Neural progenitor cell (in vitro differentiated cells): ENCODE data around the gene STOM. TPM values are rescaled to one million over a fixed set of nuclear protein-coding genes. Genes with fewer than 3 reads are reported as not detected.

ENCODE experiments used
- DNase-seq: peaks from one replicate; pipeline ENCODE4 v3.0.0-alpha.2; 2016; ENCODE audit warnings: low spot score
- H2AFZ ChIP-seq: fragments of 200-600 bp; sonication (generic); replicated peaks from 2 replicates; pipeline ENCODE4 v1.6.1; 2016; ENCODE audit warnings: antibody characterized with exemption
- H3F3A ChIP-seq: fragments of 200-600 bp; sonication (generic); 2 replicates; pipeline ENCODE4 v1.6.1; 2016; ENCODE audit warnings: antibody characterized with exemption, low read depth
- H3K27ac ChIP-seq: fragments of 200-600 bp; sonication (generic); 2 replicates; pipeline ENCODE4 v1.5.1; 2016; ENCODE audit warnings: mild to moderate bottlenecking
- H3K27me3 ChIP-seq: fragments of 200-600 bp; sonication (generic); 2 replicates; pipeline ENCODE4 v1.6.1; 2016; ENCODE audit warnings: mild to moderate bottlenecking, moderate library complexity
- H3K36me3 ChIP-seq: fragments of 200-600 bp; sonication (generic); 2 replicates; pipeline ENCODE4 v1.5.1; 2016
- H3K4me1 ChIP-seq: fragments of 200-600 bp; sonication (generic); 2 replicates; pipeline ENCODE4 v1.6.1; 2016; ENCODE audit warnings: mixed run types
- H3K4me2 ChIP-seq: fragments of 200-600 bp; sonication (generic); 2 replicates; pipeline ENCODE4 v1.6.1; 2016
- H3K4me3 ChIP-seq: fragments of 200-600 bp; sonication (generic); 2 replicates; pipeline ENCODE4 v1.5.1; 2016
- H3K79me2 ChIP-seq: fragments of 200-600 bp; sonication (generic); 2 replicates; pipeline ENCODE4 v1.6.1; 2016; ENCODE audit warnings: low read depth
- H3K9ac ChIP-seq: fragments of 200-600 bp; sonication (generic); 2 replicates; pipeline ENCODE4 v1.6.1; 2016
- H3K9me3 ChIP-seq: fragments of 200-600 bp; sonication (generic); 2 replicates; pipeline ENCODE4 v1.5.1; 2016; ENCODE audit warnings: low read depth
- H4K20me1 ChIP-seq: fragments of 200-600 bp; sonication (generic); 2 replicates; pipeline ENCODE4 v1.6.1; 2016; ENCODE audit warnings: low read depth
- H3K27ac Mint-ChIP-seq: 3 replicates; pipeline ENCODE4 v1.8.0; 2021; ENCODE audit warnings: mixed read lengths
- H3K27me3 Mint-ChIP-seq: 2 replicates; pipeline ENCODE4 v1.8.0; 2022; ENCODE audit warnings: low read depth, mild to moderate bottlenecking, inconsistent platforms, moderate library complexity, mixed read lengths; ENCODE audit not compliant: insufficient read depth
- H3K36me3 Mint-ChIP-seq: 3 replicates; pipeline ENCODE4 v1.8.0; 2021; ENCODE audit warnings: mixed read lengths
- H3K4me1 Mint-ChIP-seq: 3 replicates; pipeline ENCODE4 v1.8.0; 2021; ENCODE audit warnings: mixed read lengths
- H3K4me3 Mint-ChIP-seq: 3 replicates; pipeline ENCODE4 v1.8.0; 2021; ENCODE audit warnings: mild to moderate bottlenecking, moderate library complexity, mixed read lengths
- H3K9me3 Mint-ChIP-seq: 3 replicates; pipeline ENCODE4 v1.8.0; 2020; ENCODE audit warnings: mixed read lengths
- CTCF ChIP-seq: fragments of 200-600 bp; sonication (generic); IDR thresholded peaks from 2 replicates; pipeline ENCODE4 v1.5.1; 2017; ENCODE audit warnings: antibody characterized with exemption, mild to moderate bottlenecking
- EZH2 ChIP-seq: fragments of 200-600 bp; sonication (generic); IDR thresholded peaks from 2 replicates; pipeline ENCODE4 v1.6.1; 2017; ENCODE audit warnings: antibody characterized with exemption, mild to moderate bottlenecking, moderate library complexity
- EZH2phosphoT487 ChIP-seq: fragments of 200-600 bp; sonication (generic); IDR thresholded peaks from 2 replicates; pipeline ENCODE4 v1.6.1; 2017; ENCODE audit warnings: antibody characterized with exemption
- total RNA-seq: library from RNA; depleted of rRNA; stranded (reverse); fragments of >200 nt; gene quantifications from 2 replicates; pipeline ENCODE4 v1.2.3, GENCODE V29; 2015; ENCODE audit warnings: low replicate concordance

Gene STOM
- total RNA-seq, 1 donor from 2014 or later = 99.4 TPM

- no peaks in the 10 kb centered on the region for H3K79me2 ChIP-seq
Observed at GRCh38 chr9:121300283-121301119, 69.5 kb downstream of the STOM start.

GRCh38 chr9:121299467-121300282 is 70.4 kb downstream of the STOM start:
- peaks cover 22% of the 10 kb centered on the region for H3K4me1 ChIP-seq
- peak overlapping the region; percentile 54 for H3K4me3 ChIP-seq
- Mint-ChIP-seq H3K4me3 (peak overlapping the region; percentile 75), H3K4me1 (peaks cover 41% of the 10 kb centered on the region), H3K9me3 (no peaks in the 10 kb centered on the region), H3K36me3 (no peaks in the 10 kb centered on the region), H3K27me3 (peaks cover 13% of the 10 kb centered on the region), H3K27ac (no peak overlapping the region)
- peak overlapping the region; percentile 5 for H2AFZ ChIP-seq
- TF ChIP-seq CTCF (no peak), EZH2phosphoT487 (no peak), EZH2 (no peak)
- H3K27ac ChIP-seq = no peak overlapping the region
- H3K36me3 ChIP-seq = no peaks in the 10 kb centered on the region
- peak overlapping the region; percentile 83 for H3K4me2 ChIP-seq
- peaks cover 28% of the 10 kb centered on the region for H4K20me1 ChIP-seq
- H3K9me3 ChIP-seq = no peaks in the 10 kb centered on the region
- H3K27me3 ChIP-seq = peaks cover 30% of the 10 kb centered on the region
- H3K79me2 ChIP-seq = no peaks in the 10 kb centered on the region
- no peak overlapping the region for H3K9ac ChIP-seq
- H3F3A ChIP-seq = peaks cover 34% of the 10 kb centered on the region
- peak; percentile 77 for DNase-seq

More at GRCh38 chr9:121300283-121301119, 69.5 kb downstream of the STOM start:
- Mint-ChIP-seq H3K36me3 (no peaks in the 10 kb centered on the region), H3K9me3 (no peaks in the 10 kb centered on the region), H3K4me1 (peaks cover 34% of the 10 kb centered on the region), H3K27ac (peak overlapping the region; percentile 16), H3K27me3 (peaks cover 13% of the 10 kb centered on the region), H3K4me3 (peak overlapping the region; percentile 75)
- Histone ChIP-seq H3K9me3 (no peaks in the 10 kb centered on the region), H3K4me2 (peak overlapping the region; percentile 83), H3K36me3 (no peaks in the 10 kb centered on the region), H3K27ac (no peak overlapping the region), H3K9ac (no peak overlapping the region), H3K4me3 (peak overlapping the region; percentile 54), H3F3A (peaks cover 34% of the 10 kb centered on the region), H3K4me1 (peaks cover 24% of the 10 kb centered on the region), H2AFZ (peak overlapping the region; percentile 5), H4K20me1 (peaks cover 28% of the 10 kb centered on the region), H3K27me3 (peaks cover 30% of the 10 kb centered on the region)
- DNase-seq = no peak
- TF ChIP-seq EZH2phosphoT487 = no peak
- TF ChIP-seq EZH2 = no peak
- TF ChIP-seq CTCF = no peak

- Histone ChIP-seq H3F3A (peaks cover 34% of the 10 kb centered on the region), H3K9ac (no peak overlapping the region), H2AFZ (no peak overlapping the region), H3K79me2 (no peaks in the 10 kb centered on the region), H3K4me3 (peak overlapping the region; percentile 54), H3K4me2 (peak overlapping the region; percentile 83), H3K27me3 (peaks cover 30% of the 10 kb centered on the region), H3K27ac (no peak overlapping the region), H4K20me1 (peaks cover 28% of the 10 kb centered on the region), H3K36me3 (no peaks in the 10 kb centered on the region), H3K4me1 (peaks cover 22% of the 10 kb centered on the region), H3K9me3 (no peaks in the 10 kb centered on the region)
- peak overlapping the region; percentile 75 for H3K4me3 Mint-ChIP-seq
- peak; percentile 32 for TF ChIP-seq EZH2
- no peak for TF ChIP-seq EZH2phosphoT487
- no peak for TF ChIP-seq CTCF
- H3K4me1 Mint-ChIP-seq = peaks cover 42% of the 10 kb centered on the region
- H3K36me3 Mint-ChIP-seq = no peaks in the 10 kb centered on the region
- no peaks in the 10 kb centered on the region for H3K9me3 Mint-ChIP-seq
- H3K27me3 Mint-ChIP-seq = peaks cover 13% of the 10 kb centered on the region
- H3K27ac Mint-ChIP-seq = peak overlapping the region; percentile 68
- DNase-seq = peak; percentile 16
Observed at GRCh38 chr9:121298689-121299466, 71.2 kb downstream of the STOM start.
